ENCODE results near the gene CENPVL1.
"Not testable (repeated sequence)": the region's sequence is repeated elsewhere in the genome, so short reads cannot be mapped to it uniquely, and the experiment has no call there.

The CENPVL1 gene

DNA sequence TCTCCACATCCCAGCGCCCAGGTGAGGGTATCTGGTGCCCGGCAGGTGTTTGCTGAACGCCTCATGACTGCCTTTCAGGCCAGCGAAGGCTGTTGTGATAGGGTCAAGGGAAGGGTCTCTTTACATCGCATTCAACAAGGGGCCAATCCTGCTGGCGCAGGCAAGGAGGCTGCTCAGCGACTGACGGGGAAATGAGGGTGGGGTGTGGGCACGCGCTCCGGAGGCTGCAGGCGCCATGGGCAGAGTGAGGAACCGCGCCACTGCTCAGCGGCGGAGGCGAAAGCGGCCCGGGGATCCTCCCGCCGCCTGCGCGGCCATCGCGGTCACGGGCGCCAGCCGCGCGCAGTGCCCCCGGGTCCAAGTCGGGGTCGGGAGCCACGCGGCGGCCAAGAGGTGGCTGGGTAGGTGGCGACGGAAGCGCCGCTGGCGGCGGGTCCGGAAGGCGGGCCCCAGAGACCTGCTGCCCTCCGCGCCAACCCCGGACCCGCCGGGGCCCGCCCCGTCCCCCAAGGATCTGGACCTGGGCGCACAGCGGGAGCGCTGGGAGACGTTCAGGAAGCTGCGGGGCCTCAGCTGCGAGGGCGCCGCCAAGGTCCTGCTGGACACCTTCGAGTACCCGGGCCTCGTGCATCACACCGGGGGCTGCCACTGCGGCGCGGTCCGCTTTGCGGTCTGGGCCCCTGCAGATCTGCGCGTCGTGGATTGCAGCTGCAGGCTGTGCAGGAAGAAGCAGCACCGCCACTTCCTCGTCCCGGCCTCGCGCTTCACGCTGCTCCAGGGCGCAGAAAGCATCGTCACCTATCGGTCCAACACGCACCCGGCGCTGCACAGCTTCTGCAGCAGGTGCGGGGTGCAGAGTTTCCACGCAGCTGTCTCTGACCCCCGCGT is at the start of gene CENPVL1:
CENPVL1 (plus strand) TSS at position 236 of the 888 bp plus-strand sequence; CDS start at position 236, 0 bp downstream.
- not testable (repeated sequence) for DNase-seq (ENCODE audit: low spot score)

DNA sequence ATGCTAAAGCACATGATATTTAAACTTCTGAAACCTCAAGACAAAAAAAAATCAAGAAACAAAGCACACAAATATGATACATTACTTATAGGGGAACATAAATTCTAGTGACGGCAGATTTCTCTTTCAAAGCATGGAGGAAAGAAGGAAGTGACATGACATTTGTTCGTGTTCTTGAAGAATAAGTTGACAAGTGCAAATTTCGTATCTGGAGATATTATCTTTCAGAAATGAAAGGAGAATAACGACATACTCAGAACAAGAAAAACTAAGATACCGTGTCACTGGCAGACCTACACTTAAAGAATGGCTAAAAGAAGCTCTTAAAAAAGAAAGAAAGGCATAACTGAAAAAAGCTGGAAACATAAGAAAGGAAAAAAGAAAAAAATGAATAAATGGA is 44.3 kb upstream of the CENPVL1 start:
- DNase-seq (ENCODE audit: low spot score), result no peak

DNA sequence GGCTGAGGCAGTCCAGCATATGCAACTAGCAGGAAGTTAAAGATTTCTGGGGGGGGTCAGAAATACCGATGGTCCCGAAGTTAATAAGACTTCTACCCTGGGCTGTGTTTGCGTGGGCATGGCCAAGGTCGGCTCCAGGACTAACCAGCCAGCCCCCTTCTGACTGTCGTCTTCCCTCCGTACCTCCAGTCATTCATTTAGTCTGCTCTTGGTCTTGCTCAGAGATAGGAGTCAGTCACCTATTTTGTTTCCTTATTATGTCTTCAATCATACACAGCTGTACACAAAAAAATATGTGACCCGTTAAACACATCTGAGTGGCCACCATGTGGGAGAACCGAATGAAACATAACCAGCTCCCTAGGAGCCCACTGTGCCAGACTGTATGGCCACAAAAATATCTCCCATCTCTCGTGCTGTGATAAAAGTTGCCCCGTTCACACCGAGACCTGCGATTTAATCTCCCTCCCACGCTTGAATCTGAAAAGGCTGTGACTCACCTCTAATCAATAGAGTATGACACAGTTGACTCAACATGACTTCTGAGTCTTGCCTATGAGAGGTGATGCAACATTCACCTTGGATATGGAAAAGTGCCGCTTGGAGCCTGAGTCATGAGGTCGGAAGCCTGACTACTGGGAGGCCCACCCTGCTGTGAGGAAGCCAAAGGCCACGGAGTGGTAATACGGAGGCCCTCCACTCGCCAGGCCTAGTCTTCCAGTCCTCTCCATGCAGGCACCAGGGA is 30.5 kb upstream of the CENPVL1 start:
- DNase-seq (ENCODE audit: low spot score), result not testable (repeated sequence)

DNA sequence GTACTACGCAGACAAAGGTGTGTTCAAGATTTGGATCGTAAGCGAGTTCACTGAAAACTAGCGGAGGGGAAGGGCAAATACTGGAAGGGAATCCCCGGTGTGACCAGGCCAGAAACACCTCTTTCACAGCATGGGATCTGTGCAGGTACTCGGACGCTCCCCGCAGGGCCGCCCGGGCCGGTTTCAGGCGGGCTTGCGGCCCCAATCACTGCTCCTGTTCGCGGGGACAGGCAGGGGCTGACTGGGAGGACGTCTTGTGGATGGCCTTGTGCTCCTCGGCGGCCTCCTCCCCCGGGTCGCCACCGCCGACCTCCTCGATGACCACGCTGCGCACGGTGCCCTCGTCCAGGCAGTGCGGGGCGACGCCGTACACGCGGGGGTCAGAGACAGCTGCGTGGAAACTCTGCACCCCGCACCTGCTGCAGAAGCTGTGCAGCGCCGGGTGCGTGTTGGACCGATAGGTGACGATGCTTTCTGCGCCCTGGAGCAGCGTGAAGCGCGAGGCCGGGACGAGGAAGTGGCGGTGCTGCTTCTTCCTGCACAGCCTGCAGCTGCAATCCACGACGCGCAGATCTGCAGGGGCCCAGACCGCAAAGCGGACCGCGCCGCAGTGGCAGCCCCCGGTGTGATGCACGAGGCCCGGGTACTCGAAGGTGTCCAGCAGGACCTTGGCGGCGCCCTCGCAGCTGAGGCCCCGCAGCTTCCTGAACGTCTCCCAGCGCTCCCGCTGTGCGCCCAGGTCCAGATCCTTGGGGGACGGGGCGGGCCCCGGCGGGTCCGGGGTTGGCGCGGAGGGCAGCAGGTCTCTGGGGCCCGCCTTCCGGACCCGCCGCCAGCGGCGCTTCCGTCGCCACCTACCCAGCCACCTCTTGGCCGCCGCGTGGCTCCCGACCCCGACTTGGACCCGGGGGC is 28.2 kb upstream of the CENPVL1 start:
- not testable (repeated sequence) for DNase-seq (ENCODE audit: low spot score)

DNA sequence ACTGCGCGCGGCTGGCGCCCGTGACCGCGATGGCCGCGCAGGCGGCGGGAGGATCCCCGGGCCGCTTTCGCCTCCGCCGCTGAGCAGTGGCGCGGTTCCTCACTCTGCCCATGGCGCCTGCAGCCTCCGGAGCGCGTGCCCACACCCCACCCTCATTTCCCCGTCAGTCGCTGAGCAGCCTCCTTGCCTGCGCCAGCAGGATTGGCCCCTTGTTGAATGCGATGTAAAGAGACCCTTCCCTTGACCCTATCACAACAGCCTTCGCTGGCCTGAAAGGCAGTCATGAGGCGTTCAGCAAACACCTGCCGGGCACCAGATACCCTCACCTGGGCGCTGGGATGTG is 27.6 kb upstream of the CENPVL1 start, which contains the start of gene CENPVL2:
CENPVL2 (minus strand) TSS at position 112 of the 343 bp plus-strand sequence; CDS start at position 112, 0 bp downstream.
- not testable (repeated sequence) for DNase-seq (ENCODE audit: low spot score)

DNA sequence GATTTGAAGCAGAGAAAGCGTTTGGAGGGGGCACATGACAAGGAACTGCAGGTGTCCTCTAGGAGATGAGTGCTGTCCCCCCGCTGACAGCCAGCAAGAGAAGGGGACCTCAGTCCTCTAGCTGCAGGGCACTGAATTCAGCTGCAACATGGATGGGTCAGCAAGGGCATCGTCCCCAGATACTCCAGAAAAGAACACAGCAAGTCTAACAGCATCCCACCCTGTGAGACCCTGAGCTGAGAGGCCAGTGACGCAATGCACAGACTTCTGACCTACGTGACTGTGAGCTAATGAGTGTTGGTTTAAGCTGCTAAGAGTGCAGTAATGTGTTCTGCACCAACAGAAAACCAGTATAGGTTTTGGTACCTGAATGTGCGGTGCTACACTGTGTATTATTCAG is 16.1 kb upstream of the CENPVL1 start:
- no peak for DNase-seq (ENCODE audit: low spot score)

DNA sequence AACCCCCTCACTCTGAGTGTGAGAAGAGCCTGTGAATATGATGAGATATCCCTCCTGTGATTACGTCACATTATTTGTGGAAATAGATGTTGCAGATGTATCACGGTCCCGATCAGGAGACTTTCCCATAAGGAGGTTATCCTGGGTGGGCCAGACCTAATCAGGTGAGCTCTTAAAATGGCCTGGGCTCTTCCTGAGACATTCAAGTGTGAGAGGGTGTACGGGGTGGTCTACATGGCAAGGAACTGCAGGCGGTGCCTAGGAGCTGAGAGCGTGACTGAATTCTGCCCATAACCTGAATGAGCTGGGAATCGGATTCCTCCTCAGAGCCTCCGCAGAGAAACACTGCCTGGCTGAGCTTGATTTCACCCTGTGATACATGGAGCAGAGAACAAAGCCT is 12.9 kb upstream of the CENPVL1 start:
- DNase-seq (ENCODE audit: low spot score), result no peak

DNA sequence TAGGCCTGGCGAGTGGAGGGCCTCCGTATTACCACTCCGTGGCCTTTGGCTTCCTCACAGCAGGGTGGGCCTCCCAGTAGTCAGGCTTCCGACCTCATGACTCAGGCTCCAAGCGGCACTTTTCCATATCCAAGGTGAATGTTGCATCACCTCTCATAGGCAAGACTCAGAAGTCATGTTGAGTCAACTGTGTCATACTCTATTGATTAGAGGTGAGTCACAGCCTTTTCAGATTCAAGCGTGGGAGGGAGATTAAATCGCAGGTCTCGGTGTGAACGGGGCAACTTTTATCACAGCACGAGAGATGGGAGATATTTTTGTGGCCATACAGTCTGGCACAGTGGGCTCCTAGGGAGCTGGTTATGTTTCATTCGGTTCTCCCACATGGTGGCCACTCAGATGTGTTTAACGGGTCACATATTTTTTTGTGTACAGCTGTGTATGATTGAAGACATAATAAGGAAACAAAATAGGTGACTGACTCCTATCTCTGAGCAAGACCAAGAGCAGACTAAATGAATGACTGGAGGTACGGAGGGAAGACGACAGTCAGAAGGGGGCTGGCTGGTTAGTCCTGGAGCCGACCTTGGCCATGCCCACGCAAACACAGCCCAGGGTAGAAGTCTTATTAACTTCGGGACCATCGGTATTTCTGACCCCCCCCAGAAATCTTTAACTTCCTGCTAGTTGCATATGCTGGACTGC is 2.8 kb downstream of the CENPVL1 start:
- DNase-seq (ENCODE audit: low spot score), result not testable (repeated sequence)

DNA sequence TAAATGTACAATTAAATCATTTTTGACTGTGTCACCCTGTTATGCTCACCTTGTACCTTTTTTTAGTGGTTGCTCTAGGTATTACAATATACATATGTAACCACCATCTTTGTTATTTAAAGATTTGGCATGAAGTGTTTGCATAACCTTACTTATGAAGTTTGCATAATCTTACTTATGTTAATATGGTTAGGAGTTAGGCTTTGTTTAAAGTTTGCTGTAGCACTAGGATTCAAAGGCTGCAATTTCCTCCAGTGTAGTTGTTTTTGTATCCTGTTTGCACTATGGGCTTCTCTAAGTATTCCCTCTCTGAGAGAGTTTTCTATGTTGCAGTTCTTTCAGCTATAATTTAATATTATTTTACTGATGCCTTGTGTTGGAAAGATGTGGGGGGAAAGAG is 17.9 kb downstream of the CENPVL1 start:
- DNase-seq (ENCODE audit: low spot score), result no peak

DNA sequence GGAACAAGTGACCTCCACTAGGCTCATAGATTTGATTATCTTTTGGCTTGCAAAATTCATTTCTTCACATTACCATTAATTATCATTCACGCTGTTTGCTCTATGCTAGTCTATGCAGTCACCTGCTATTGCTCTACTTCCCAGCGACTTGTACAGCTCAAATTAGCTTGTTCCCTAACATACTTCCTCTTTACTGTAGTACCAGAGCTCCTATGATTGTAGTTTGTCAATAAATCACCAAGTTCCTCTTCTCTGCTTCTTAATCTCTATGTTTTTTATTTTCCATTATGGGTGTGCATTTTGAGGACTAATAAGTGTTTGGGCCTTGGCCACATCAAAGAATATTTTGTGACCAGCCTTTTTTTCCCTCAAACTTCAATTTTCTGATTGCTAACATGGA is 26.8 kb downstream of the CENPVL1 start:
- DNase-seq (ENCODE audit: low spot score), result no peak

DNA sequence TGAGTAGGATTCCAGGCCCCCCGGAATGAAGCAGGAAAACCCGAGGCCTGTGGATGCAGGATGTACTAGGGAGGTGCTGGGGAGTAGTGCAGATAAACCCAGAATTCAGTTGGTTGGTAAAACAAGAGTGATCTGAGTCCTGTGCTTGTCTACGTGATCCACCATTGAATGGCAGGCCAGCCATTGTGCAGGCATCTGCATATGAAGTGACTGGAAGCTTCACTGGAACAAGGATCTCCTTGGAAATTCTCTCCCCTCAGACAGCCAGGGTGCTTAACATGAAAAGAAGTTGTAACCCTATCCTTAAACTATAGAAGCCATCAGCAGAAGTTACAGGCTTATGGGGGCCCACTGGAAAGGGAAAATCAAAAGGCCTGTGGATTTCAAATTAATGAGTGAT is 32.3 kb downstream of the CENPVL1 start:
- no peak for DNase-seq (ENCODE audit: low spot score)

DNA sequence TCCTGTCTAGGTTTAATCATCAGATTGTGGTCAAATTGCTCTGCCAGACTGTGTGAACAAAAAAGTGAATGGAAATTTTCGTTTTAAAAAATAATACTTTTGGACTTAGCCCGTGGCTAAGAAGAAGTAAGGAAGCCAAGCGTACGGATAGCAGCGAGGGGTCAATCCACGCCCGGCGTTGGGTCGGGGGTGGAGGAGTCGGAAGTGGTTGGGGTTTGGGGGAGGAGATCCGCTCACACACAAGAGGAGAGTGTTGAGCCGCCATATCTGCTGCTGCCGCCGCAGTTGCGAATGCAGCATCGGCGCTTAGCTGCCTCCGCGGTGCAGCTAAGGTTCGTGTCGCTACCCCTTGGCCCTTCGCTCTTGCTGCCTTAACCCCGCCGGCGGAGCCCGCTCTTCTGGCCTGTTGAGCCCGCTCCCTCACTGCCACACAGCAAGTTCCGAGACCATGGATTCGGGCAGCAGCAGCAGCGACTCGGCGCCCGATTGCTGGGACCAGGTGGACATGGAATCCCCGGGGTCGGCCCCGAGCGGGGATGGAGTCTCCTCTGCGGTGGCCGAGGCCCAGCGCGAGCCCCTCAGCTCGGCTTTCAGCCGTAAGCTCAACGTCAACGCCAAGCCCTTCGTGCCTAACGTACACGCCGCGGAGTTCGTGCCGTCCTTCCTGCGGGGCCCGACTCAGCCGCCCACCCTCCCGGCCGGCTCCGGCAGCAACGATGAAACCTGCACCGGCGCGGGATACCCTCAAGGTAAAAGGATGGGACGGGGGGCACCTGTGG is 33.1 kb downstream of the CENPVL1 start, which contains the start of gene GSPT2:
GSPT2 (plus strand) TSS at position 264 of the 779 bp plus-strand sequence; CDS start at position 449, 185 bp downstream.
- peak; percentile 29 for DNase-seq (ENCODE audit: low spot score)

DNA sequence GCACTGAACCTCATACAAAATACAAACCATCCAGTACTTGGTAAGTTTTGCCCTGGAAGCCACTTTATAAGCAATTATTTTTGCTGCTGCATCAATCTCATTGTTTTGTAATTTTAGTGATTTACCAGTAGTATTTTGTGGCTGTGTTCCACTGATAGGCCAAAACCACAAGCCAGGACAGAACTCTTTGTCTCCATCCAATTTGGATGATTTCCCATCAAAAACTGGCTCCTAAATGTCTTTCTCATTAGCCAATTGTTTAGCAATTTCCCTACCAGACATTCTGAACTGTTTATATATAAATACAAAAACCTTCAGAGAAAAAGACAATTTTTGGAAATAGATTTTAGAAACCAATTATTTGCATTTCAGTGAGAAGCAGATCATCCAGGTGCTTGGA is 37.4 kb downstream of the CENPVL1 start:
- DNase-seq (ENCODE audit: low spot score), result no peak

DNA sequence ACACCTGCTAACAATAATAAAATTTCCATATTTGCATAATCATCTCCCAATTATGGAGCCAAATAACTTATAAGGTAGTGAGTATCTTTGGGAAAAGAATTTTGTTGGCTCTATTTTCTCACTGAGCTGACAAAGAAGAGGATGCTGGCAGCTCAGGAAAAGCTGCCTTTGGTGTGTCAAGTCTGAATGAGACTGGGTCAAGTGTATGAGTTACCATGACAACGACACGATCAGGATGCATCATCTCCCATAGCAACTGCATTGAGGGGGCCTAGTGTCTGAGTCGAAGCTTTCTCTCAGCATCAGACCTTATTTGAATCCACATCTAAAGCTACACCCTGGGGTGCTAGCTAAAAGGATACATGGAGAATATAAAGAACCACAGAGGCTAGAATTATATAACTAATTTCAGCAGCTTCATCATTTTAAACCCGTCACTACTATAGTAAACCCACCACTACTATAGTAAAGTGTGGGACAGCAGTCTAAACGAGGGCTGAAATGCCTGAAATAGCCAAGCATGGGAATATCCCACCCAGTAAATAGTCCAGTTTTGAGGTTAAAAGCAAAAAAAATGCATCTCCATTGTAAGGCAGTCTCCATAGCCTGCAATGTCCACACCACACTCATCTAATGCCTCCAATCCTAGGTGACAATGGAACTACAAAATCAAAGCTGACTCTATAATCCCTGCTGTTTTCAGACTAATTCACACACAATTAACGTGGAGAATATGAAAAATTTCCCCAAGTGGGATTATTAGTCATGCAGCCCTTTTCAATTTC is 48.9 kb downstream of the CENPVL1 start:
- no peak for DNase-seq (ENCODE audit: low spot score)

DNA sequence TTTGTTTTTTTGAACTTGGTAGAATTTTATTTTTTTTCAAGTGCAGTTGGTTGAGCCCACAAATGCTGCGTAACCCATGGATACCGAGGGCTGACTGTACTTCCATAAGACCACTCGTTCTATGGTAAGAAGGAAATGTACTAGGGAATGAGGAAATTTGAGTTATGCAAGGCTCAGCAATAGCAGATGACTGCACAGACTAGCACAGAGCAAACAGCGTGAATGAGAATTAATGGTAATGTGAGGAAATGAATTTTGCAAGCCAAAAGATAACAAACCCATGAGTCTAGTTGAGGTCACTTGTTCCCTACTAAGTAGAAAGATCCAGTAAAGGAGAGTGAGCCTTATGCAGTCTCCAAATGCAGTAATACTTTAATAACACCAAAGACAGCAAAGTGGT is 50.3 kb downstream of the CENPVL1 start:
- no peak for DNase-seq (ENCODE audit: low spot score)

Data from COLO829 (cell line).